ENCODE results near the gene AOAH.

AOAH gene

DNA sequence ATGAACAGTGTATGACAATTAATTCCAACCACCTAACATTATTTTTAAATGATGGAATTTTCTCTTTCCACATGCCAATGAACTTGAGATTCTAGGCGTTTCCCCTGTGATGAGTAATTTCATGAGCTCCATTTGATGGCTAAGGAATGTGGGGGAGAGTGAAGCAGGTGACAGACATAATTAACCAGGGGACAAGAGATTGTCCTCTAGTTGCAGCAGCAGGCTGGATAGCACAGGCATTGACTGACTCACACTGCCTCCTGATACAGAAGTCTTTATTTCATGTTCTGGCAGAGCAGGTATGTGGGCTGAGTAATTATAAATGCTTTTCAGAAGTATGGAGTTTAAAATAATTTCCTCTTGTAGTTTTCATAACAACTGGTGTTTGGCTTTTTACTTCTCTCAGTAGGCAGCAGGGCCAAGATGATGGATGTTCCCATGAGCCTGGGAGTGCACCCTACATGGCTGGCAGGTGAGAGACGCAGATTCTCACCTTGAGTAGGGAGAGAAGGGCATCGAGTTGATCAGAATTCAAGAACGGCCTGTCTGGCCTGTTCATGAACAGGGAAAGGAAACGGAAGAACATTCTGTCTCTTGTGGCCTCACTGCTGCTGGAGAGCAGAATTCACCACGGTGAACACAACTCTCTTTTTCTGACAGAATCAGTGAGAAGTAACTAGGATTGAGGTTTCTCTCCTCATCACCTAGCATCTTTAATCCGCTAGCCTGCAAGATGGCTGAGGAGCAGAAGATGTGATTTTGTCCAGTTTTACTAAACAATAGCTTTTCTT is 118.8 kb downstream of the AOAH start:
- no peak for DNase-seq (ENCODE audit: low read depth in 3 of 3, low spot score in 1 of 3)

DNA sequence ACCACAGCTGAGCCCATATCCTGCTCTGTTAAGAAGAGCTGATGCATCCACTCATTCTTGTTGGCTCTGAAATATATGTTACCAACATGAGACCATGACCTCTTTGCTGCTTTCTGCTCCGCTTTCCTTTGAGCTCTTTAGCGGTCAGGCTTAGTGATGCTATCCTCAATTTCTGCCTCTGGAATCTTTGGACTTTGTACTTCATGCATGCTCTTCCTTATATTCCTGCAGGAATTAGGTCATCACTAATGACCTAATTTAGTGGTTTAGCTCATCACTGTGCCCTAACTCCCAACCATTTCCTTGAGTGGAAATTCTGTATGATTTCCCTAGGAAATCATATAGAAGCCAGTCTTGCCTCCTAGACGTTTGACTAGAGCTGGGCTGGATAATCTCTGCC is 119.5 kb downstream of the AOAH start:
- no peak for DNase-seq (ENCODE audit: low read depth in 3 of 3, low spot score in 1 of 3)

DNA sequence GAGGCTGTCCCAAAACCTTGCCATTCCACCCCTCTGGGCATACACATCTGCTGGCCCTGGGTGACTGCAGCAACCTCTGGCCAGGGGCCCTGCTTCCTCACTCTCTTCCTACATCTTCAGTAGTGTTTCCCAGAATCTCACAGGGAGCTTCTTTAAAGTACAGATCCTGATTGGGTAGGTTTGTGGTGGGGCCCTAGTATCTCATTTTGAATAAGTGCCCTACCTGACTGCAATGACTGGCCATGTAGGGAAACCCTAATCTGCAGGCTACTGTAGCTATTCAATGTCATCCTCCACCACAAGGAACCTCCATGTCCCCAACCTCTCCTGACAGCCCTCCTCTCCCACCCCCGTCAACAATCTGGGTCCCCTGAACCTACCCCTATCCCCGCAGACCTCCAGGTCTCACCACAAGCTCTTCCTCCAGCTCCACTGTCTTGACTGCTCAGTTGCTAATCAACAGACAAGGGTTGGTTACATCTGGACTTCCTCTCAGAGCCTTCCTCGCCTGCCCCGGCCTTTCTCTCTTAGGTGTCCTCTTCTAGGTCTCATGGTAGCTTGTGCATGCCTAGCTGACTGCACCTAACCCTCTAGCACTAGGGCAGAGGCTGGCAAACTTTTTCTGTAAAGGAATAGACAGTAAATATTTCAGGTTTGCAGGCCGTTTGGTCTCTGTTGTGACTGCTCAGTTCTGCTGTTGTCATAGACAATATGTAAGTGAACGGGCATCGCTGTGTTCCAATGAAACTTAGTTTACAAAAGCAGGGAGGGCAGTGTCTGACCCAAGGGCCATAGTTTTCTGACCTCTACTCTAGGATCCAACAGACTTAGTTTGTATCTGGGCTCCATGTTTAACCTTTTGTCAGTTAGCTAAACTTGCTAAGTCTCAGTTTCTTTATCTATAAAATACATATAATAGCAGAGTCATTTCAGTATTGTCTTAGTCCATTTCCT is 121.1 kb downstream of the AOAH start:
- DNase-seq (ENCODE audit: low read depth in 3 of 3, low spot score in 1 of 3): no peak

DNA sequence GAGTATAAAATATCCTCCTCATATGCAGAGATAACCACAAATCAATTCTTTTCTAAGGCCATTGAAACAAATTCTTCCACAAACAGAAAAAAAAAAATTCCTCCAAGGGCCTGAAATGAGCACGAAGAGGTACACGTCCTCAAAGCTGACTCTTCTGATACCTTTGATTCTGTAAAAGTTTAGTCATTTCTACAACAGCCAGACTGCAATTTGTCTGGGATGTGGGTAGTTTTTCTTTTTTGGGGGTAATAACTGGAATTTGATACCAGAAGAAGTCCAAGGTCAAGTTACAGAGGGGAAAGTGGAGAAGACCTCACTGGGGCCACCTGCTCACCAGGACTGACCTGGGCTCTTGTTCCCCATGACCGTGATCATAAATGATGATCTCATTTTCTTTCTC is 121.8 kb downstream of the AOAH start:
- no peak for DNase-seq (ENCODE audit: low read depth in 3 of 3, low spot score in 1 of 3)

DNA sequence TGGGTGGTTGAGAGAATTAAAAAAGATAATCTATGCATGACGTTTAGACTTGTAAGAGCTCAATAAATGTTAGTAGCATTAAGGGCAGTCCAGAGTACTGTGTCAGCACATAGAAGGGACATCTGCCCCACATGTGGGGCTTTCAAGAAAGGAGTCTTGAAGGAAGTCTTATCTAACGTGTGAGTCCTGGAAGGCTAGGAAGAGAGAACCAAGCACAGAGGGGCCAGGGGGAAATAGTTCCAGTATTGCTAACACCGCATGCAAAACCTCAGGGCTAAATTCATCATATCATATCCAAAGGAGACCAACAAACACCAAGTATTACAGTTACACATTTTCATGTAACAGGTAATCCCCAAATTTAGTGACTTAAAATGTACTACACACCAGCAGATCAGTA is 122.7 kb downstream of the AOAH start:
- DNase-seq (ENCODE audit: low read depth in 3 of 3, low spot score in 1 of 3): no peak

DNA sequence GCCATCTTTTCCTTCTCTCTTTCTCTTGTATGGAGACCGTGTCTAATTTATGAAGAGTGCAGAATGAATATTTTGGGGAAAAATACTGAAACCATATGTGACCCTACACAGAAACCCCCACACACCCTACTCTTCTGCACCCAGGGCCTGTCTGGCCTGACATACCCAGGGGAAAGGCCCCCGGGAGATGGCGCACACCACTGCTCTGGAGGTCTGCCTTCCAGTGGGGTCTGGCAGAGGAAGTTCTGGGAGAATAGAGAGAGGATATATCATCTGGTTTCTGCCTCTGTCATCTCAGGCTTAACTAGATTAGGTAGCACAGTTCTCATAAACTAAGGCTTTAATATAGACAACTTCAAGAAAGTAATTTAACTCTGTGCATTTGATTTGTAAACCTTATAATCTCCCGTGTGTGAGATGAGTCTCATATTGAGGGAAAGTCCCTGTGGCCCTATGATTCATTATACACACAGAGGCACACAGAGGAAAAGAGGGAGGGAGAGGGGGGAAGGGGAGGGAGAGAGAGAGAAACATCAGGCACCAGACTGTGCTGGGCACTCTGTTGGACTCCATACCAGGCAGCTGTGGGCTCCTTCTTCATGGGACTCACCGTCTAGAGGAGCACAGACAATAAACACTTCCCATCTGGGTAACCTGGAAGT is 123.3 kb downstream of the AOAH start:
- DNase-seq (ENCODE audit: low read depth in 3 of 3, low spot score in 1 of 3): no peak

DNA sequence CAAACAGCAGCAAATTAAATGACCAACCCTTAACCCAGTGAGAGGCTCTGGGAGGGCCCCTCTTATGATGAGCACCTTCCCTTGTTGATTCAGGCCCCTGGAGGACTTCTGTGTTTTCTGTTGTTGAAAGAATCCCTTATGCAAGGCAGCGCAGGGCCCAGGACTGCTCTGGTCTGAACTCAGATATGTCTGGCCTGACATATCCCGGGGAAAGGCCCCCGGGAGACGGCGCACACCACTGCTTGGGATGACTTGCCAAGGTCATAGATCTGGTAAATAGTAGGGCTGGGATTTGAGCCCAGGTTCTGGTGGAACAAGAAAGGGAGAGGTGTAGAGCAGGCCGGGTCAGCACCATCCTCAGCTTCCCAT is 124.0 kb downstream of the AOAH start:
- DNase-seq (ENCODE audit: low read depth in 3 of 3, low spot score in 1 of 3): no peak

DNA sequence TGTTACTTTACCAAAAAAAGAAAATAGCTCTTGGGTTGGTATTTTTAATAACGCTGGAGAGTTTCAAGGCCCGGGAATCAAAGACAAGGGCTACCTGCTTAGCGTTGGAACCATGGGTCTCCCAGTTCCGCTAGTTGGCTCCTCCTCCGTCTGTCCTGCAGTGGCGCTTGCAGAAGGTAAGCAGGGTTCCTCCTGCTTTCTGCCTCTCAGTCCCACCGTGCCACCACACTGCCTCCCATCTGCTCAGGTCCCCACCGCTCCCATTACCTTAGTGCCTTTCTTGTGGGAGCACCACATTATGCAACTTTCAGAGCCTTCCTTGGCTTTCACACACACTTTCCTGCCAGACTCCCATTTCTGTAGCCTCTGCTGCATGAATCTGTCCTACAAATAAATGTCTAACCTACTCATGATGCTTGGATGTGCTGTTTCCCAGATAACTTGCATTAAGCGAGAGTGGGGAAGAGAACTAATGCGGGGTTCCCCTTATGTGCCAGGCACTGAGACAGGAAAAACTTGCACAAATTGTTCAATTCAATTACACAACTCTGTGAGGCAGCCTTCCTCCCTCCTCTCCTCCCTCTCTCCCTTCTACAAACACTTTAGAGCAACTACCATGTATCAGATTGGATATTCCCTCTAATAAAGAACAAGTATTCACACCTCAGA is 124.5 kb downstream of the AOAH start:
- DNase-seq (ENCODE audit: low read depth in 3 of 3, low spot score in 1 of 3): no peak

DNA sequence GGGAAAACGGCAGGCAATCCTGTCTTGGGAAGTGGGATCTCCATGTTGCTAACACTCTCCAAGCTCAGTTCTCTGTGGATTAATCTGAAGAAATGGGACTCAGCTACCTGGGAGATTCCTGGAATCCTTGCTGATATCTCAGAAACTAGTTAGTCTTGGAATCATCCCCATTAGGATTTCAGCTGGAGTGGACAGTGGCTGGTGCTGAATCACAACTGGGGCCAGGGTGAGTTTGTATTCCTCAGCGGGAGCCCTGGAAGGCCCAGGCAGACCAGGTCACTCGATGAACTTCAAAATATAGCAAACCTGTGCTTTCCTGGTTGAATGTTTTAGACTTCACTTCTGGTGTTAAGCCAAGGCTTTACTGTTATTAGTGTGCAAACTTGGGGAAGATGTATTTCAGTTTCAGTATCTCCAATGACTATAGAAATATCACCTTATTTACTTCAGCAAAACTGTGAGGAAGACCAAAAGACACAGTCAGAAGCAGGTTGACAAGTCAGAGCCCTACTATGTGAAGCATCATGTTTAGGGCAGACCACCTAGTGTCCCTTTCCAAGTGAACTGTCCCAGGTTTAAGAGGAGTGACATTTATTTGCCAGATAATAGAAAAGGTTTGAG is 126.1 kb downstream of the AOAH start:
- no peak for DNase-seq (ENCODE audit: low read depth in 3 of 3, low spot score in 1 of 3)

DNA sequence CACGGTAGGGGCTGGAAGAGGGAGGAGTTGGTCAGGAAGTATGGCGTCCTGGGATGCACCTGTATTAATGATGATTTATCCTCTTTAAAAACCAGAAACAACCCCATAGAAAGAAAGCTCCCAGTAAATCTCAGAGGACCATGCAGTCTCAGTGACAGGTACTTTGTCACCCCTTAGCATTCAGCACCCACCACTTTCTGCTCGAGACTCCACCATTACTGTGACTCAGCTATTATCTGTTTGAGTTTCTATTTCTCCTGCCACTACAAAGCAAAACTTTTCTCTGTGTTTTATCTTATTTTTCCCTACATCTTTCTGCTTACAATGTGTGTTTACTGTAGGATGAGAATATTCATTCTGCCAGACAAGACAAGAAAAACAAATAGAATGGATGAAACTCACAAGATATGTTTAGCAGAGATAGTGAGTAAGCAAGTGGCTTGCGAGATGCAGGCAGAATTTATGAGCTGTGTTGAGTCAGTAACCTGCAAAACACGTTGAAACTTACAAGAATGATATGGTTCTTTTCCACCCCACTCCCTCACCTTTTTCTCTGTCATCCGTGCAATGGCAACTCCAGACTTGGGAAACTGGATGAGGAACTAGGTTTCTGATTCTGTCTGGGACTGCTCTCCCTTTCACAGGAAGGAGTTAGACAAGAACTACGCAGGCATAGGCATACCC is 127.1 kb downstream of the AOAH start:
- no peak for DNase-seq (ENCODE audit: low read depth in 3 of 3, low spot score in 1 of 3)

DNA sequence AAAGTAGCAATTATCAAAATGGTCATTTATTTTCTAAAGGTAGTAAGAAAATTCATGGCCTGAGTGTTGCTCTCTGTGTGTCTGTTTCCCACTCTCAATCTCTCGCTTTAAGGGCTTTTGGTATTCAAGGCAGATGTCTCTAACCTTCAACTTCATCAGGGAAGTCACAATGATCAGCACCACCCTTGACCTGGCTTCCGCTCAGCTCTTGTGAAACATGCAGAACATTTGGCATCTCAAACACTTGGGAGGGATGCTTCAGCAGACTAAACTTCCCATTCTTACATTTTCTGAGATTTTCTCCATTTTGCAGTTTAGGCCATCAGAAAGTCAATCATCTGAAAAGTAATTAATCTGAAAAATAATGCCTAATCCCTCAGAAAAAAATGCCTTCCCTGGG is 129.8 kb downstream of the AOAH start:
- no peak for DNase-seq (ENCODE audit: low read depth in 3 of 3, low spot score in 1 of 3)

DNA sequence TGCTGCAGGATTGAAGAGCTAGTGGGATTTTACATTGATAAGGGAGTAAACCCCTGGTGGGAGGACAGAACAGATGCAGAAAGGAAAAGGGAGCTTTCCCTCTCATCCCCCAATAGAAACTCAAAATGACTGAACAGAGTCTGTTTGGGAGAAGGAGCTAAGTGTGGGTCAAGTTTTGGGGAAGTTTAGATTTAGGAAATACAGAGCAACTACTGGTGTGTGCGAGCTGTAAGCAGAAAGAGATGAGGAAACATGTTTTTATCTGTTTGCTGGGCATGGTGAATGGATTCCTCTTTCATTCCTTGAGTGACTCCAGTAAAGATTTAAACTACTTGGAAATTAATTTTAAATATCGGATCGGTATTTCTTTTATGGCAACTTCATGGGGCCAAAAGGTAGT is 132.7 kb downstream of the AOAH start:
- DNase-seq (ENCODE audit: low read depth in 3 of 3, low spot score in 1 of 3): no peak

DNA sequence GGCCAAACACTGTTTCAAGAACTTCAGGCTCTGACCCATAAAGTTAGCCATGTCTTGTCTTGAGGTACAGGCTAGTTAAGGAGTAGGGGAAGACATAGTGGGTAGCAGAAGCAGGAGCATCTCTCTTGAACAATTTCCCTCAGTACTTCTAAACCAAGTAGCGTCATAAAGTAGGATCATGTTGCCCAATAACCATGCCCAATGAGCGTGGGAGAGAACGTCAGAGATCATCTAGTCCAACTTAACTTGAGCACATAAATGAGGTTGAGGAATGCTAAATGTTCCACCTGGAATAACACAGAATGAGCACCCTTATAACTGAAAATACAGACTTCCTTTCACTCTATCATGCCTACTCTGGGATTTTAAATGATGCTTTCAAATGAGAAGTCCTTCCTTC is 134.9 kb downstream of the AOAH start:
- DNase-seq (ENCODE audit: low read depth in 3 of 3, low spot score in 1 of 3): no peak

DNA sequence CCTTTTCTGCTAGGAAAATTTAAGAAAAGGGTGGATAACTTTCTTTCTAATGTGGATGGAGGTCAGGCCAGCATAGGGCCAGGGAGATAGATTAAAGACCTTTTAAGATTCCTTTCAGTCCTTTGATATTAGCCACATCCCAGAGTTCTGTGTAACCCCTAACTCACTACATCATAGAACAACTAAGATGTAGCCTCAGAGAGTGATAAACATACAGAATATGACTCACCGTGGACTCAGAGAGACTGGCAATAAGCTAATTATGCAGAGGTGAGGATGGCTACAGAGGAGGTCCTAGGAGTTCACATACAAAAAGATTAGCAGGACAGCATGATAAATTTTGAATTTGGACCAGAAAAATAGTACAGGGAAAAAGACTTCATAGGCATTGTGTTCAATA is 141.0 kb downstream of the AOAH start:
- DNase-seq (ENCODE audit: low read depth in 3 of 3, low spot score in 1 of 3): no peak

DNA sequence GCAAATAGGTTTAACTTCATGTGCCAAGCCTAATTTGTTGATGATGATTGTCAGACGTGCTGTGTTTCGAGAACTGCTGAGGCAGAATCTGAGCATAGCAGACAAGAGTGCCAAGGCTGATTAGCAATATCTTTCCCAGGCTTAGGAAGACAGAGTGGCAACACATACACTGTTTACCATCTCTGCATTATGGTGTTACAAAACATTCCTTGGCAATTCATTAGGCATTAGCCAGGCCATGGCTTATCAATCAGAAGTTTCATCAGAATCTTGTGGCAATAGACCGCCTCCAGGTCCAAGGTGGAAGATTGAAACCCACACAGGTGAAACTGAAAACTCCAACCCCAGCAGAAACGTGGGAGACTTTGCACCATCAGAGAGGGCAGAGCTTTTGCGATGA is 148.5 kb downstream of the AOAH start:
- DNase-seq (ENCODE audit: low read depth in 3 of 3, low spot score in 1 of 3): no peak

DNA sequence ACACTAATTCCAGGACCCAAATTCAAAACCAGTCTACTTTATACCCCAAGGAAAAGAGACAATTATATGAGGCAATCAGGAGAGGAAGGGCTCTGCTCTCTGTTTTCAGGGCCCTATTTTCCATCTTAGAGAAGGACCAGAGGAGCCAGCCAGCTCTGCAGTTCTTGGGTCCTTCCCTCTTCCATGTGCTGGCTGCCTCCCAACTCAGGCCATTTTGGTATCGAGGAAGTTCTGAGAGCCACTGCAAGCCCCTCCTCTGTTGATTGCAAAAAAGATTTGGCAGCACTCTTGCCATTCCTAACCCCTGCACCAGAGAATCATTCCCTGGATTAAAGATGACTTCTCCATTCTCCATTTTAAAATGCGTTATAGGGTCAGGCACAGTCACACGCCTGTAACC is 151.2 kb downstream of the AOAH start:
- DNase-seq (ENCODE audit: low read depth in 3 of 3, low spot score in 1 of 3): no peak

DNA sequence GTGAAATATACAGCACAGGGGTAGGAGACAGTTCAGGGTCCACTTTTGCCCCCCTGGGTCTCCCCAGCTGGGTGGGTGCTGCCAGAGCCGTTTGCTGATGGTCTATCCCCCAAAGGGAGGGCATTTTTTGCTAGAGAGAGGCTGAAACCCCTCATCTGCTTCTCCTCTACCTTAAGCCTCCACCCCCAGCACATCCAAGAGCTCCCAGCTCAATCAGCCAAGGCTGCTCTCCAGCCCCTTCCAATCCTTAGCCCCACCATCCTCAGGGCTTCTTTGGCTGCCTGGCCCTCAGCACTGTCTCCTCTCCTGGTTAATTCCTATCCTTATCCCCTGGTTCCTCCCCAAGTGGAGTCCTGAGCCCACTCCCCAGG is 153.1 kb downstream of the AOAH start:
- DNase-seq (ENCODE audit: low read depth in 3 of 3, low spot score in 1 of 3): no peak

DNA sequence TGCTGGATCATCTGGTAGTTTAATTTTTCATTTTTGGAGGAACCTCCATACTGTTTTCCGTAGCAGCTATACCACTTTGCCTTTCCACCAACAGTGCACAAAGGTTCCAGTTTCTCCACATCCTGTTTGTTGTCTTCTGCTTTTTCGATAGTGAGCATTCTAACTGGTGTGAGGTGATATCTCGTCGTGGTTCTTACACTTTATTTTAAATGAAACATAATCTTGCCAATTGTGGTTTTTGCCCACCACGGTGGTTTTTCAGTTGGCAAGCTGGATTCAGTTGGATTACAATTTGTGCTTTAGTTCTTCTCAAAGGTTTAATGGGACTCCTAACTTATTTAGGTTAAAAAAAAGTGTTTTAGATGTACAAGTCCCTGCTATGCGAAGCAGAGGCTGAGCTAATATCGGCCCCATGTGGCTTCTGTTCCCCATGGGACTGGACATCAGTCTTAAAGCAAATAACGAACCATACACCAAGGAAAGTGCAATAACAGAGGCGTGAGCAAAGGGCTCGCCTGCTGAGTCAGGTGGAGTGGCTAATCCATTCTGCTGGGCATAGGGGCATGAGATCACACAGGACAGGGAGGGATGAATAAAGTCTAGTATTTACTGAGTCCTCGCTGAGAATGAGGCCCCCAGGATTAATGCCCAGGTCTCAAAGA is 153.6 kb downstream of the AOAH start:
- DNase-seq (ENCODE audit: low read depth in 3 of 3, low spot score in 1 of 3): no peak

DNA sequence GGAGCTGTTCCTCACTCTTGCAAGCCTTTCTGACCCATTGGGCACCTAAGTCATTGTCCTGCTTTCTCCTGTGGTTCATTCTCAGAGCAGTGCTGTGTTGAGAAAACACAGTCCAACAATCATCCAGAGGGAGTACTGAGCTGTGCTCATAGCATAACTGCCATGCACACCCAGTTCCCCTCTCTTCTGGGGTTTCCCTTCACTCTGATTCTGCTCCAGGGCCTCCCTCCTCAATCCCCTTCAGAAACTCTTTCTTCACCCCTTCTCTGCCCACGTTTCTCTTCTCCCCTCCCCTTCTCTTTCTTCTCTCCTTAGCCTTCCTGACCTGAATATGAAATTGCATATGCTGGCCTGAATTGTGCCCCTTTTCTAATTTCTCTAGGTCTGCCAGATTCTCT is 155.8 kb downstream of the AOAH start:
- DNase-seq (ENCODE audit: low read depth in 3 of 3, low spot score in 1 of 3): no peak

Data from stimulated activated CD4-positive, alpha-beta T cell treated with anti-CD3 and anti-CD28 coated beads, TNF-alpha, amount 100 ng/mL, for 1 hour (primary cell).